Endothelial cell of umbilical vein (primary cell): ENCODE results near the gene TUBB3.
A peak's percentile ranks its signal among the peaks of the same experiment; 100 is the strongest.
"Not testable (repeated sequence)": the region's sequence is repeated elsewhere in the genome, so short reads cannot be mapped to it uniquely, and the experiment has no call there.

Experiments
- CTCF ChIP-seq, 2 donors: IDR thresholded peaks; 1 replicate in 1 of 2; 2 replicates in 1 of 2; pipeline ENCODE4 v1.5.1; 2011; ENCODE audit warnings: low read length in 2 of 2, mild to moderate bottlenecking in 2 of 2, moderate library complexity in 2 of 2, control low read depth in 1 of 2, inconsistent platforms in 1 of 2, low read depth in 1 of 2; ENCODE audit not compliant: insufficient read depth in 1 of 2; ENCODE audit errors: extremely low read depth in 1 of 2
- MYC ChIP-seq: IDR thresholded peaks from one replicate; pipeline ENCODE4 v1.6.1; 2011; ENCODE audit warnings: mild to moderate bottlenecking, low read depth, low read length
- POLR2A ChIP-seq: IDR thresholded peaks from 2 replicates; pipeline ENCODE4 v1.6.1; 2012; ENCODE audit warnings: low read depth, mild to moderate bottlenecking, control low read depth, low read length
- TF ChIP-seq, protein P1 (sequence below): IDR thresholded peaks from 2 replicates; pipeline ENCODE4 v1.6.1; 2011; ENCODE audit not compliant: insufficient read depth, insufficient read length

DNA sequence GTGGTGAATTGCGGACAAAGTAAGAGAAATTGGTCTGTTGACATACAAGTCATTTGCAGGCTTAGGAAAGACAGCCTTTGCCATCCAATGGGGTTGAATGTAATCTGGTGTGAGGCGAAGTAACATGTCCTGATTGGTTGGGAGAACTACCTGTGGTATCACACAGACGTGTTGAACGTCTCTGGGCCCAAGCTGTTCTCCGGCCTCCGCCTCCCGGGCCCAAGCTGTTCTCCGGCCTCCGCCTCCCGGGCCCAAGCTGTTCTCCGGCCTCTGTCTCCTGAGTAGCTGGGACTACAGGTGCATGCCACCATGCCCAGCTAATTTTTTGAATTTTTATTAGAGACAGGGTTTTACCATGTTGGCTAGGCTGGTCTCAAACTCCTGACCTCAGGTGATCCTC lies 44.9 kb downstream of the TUBB3 start:
- not testable (repeated sequence) for TF ChIP-seq CTCF (IDR thresholded peaks at IDR 0.05; ENCODE audit: extremely low read depth in 1 of 2, insufficient read depth in 1 of 2, low read depth in 1 of 2, low read length in 2 of 2); MYC
- TF ChIP-seq POLR2A = peak; percentile 37
- TF ChIP-seq, protein P1, sequence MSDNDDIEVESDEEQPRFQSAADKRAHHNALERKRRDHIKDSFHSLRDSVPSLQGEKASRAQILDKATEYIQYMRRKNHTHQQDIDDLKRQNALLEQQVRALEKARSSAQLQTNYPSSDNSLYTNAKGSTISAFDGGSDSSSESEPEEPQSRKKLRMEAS = not testable (repeated sequence)
